Smooth muscle cell (in vitro differentiated cells): ENCODE measurements around the gene PEX11A. TPM values are rescaled to one million over a fixed set of nuclear protein-coding genes. Genes with fewer than 3 reads are reported as not detected.
"Not testable (repeated sequence)": the region's sequence is repeated elsewhere in the genome, so short reads cannot be mapped to it uniquely, and the experiment has no call there.

Experiments used
- DNase-seq: peaks from one replicate; lab custom pipeline; 2025; ENCODE audit not compliant: unreplicated experiment; lab: John Stamatoyannopoulos, UW
- H2AFZ ChIP-seq: fragments of 200-600 bp; sonication (generic); 2 replicates; pipeline ENCODE4 v1.6.0; 2016; ENCODE audit warnings: antibody characterized with exemption, low read depth, mild to moderate bottlenecking
- H3F3A ChIP-seq: fragments of 200-600 bp; sonication (generic); 2 replicates; pipeline ENCODE4 v1.6.0; 2017; ENCODE audit warnings: antibody characterized with exemption, low read depth
- H3K27ac ChIP-seq: fragments of 200-600 bp; sonication (generic); 2 replicates; pipeline ENCODE4 v1.5.1; 2016; ENCODE audit warnings: low read depth, mild to moderate bottlenecking
- H3K27me3 ChIP-seq: fragments of 200-600 bp; sonication (generic); 2 replicates; pipeline ENCODE4 v1.6.1; 2016; ENCODE audit warnings: low read depth, mild to moderate bottlenecking
- H3K36me3 ChIP-seq: fragments of 200-600 bp; sonication (generic); 2 replicates; pipeline ENCODE4 v1.5.1; 2016; ENCODE audit warnings: low read depth
- H3K4me1 ChIP-seq: fragments of 200-600 bp; sonication (generic); 2 replicates; pipeline ENCODE4 v1.5.1; 2016; ENCODE audit warnings: low read depth
- H3K4me2 ChIP-seq: fragments of 200-600 bp; sonication (generic); 2 replicates; pipeline ENCODE4 v1.6.0; 2016; ENCODE audit warnings: mild to moderate bottlenecking
- H3K4me3 ChIP-seq: fragments of 200-600 bp; sonication (generic); 2 replicates; pipeline ENCODE4 v1.5.1; 2016; ENCODE audit warnings: mild to moderate bottlenecking
- H3K79me2 ChIP-seq: fragments of 200-600 bp; sonication (generic); 2 replicates; pipeline ENCODE4 v1.6.0; 2016; ENCODE audit warnings: low read depth, mild to moderate bottlenecking
- H3K9ac ChIP-seq: fragments of 200-600 bp; sonication (generic); 2 replicates; pipeline ENCODE4 v1.6.0; 2016; ENCODE audit warnings: low read depth
- H3K9me3 ChIP-seq: fragments of 200-600 bp; sonication (generic); replicated peaks from 2 replicates; pipeline ENCODE4 v1.5.1; 2016; ENCODE audit warnings: low read depth
- H4K20me1 ChIP-seq: fragments of 200-600 bp; sonication (generic); 2 replicates; pipeline ENCODE4 v1.6.0; 2016; ENCODE audit warnings: low read depth
- CTCF ChIP-seq: fragments of 200-600 bp; sonication (generic); IDR thresholded peaks from 2 replicates; pipeline ENCODE4 v1.5.1; 2017; ENCODE audit warnings: borderline replicate concordance, mild to moderate bottlenecking, antibody characterized with exemption; ENCODE audit not compliant: insufficient read depth, poor library complexity, severe bottlenecking
- WGBS: methylation state at CpG from one replicate; pipeline ENCODE4 v1.1.7; 2016; ENCODE audit warnings: low lambda C conversion rate; 5-methylcytosine and 5-hydroxymethylcytosine counted together
- polyA plus RNA-seq: library from polyadenylated mRNA; unstranded; fragments of >200 nt; fragmentation: Nextera tagmentation; extraction: Ambion mirVana; gene quantifications from 2 replicates; pipeline ENCODE4 v1.2.1, GENCODE V29; 2016
- total RNA-seq: library from RNA; depleted of rRNA; stranded (reverse); fragments of >200 nt; gene quantifications from 2 replicates; pipeline ENCODE4 v1.2.3, GENCODE V29; 2014

PEX11A gene
- total and polyA plus RNA-seq, 2 experiments from 2014 or later, result 3.8 to 4.7 TPM

GRCh38 chr15:89704411-89704810 is 13.9 kb upstream of the PEX11A start:
- no peak for TF ChIP-seq CTCF
- no peaks in the 10 kb centered on the region for H3K4me1 ChIP-seq
- H3K9ac ChIP-seq, result no peak overlapping the region
- no peaks in the 10 kb centered on the region for H3K9me3 ChIP-seq
- H3K4me2 ChIP-seq, result no peak overlapping the region
- H3K4me3 ChIP-seq, result no peak overlapping the region
- H2AFZ ChIP-seq, result no peak overlapping the region
- no peak for DNase-seq
- no peaks in the 10 kb centered on the region for H3K79me2 ChIP-seq
- H3K36me3 ChIP-seq, result no peaks in the 10 kb centered on the region
- H3K27me3 ChIP-seq, result peaks cover 21% of the 10 kb centered on the region
- no peaks in the 10 kb centered on the region for H3F3A ChIP-seq
- no peak overlapping the region for H3K27ac ChIP-seq
- H4K20me1 ChIP-seq, result no peaks in the 10 kb centered on the region

GRCh38 chr15:89695198-89695597 is 4.6 kb upstream of the PEX11A start:
- H3K4me1 ChIP-seq, result no peaks in the 10 kb centered on the region
- no peak overlapping the region for H2AFZ ChIP-seq
- WGBS, result 56% methylated on average over 1 of the region's 1 CpG
- H3F3A ChIP-seq, result no peaks in the 10 kb centered on the region
- H3K36me3 ChIP-seq, result no peaks in the 10 kb centered on the region
- no peak overlapping the region for H3K27ac ChIP-seq
- no peaks in the 10 kb centered on the region for H3K9me3 ChIP-seq
- H3K4me3 ChIP-seq, result no peak overlapping the region
- H4K20me1 ChIP-seq, result no peaks in the 10 kb centered on the region
- DNase-seq, result no peak
- peaks cover 23% of the 10 kb centered on the region for H3K27me3 ChIP-seq
- H3K79me2 ChIP-seq, result no peaks in the 10 kb centered on the region
- no peak for TF ChIP-seq CTCF
- H3K4me2 ChIP-seq, result no peak overlapping the region
- no peak overlapping the region for H3K9ac ChIP-seq

DNA sequence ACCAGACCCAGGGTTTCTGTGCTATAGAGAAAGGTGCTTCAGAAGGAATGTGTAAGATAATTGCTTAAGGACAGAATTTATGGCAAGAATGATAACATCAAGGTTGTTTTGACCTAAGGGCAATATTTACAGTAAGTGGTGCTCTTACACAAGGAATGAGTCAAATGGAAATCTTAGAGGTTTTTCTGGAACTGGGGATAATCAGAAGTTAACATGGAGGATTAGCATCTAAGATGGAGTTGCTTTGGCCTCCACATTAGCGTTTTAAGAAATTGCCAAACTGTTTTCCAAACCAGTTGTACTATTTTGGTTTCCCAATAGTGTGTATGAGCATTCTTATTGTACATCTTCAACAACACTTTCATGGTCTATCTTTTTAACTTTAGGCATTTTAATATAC is 3.1 kb upstream of the PEX11A start:
- no peaks in the 10 kb centered on the region for H3K36me3 ChIP-seq
- DNase-seq, result no peak
- no peak overlapping the region for H2AFZ ChIP-seq
- H3F3A ChIP-seq, result no peaks in the 10 kb centered on the region
- H3K79me2 ChIP-seq, result no peaks in the 10 kb centered on the region
- H3K9me3 ChIP-seq, result no peaks in the 10 kb centered on the region
- H3K4me2 ChIP-seq, result no peak overlapping the region
- no peak overlapping the region for H3K9ac ChIP-seq
- WGBS, result 55% methylated on average over 1 of the region's 1 CpG
- no peak for TF ChIP-seq CTCF
- H4K20me1 ChIP-seq, result no peaks in the 10 kb centered on the region
- H3K27me3 ChIP-seq, result peaks cover 12% of the 10 kb centered on the region
- no peak overlapping the region for H3K27ac ChIP-seq
- H3K4me1 ChIP-seq, result no peaks in the 10 kb centered on the region
- H3K4me3 ChIP-seq, result no peak overlapping the region

DNA sequence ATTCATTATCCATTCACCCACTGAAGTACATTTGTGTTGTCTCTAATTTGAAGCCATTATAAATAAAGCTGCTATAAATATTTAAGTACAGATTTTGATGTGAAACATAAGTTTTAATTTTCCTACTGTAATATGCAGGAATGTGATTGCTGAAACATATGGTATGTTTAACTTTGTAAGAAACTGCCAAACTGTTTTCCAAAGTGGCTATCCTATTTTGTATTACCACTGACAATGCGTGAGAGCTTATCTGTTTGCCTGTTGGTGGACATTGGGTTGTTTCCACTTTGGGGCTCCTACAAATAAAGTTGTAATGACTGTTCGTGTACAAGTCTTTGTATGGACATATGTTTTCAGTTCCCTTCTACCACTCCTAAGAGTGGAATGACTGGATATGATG is 2.5 kb upstream of the PEX11A start:
- Histone ChIP-seq H3K4me2 (no peak overlapping the region), H3K27ac (no peak overlapping the region), H3K4me3 (no peak overlapping the region), H4K20me1 (no peaks in the 10 kb centered on the region), H3K79me2 (no peaks in the 10 kb centered on the region), H3K4me1 (no peaks in the 10 kb centered on the region), H2AFZ (no peak overlapping the region), H3K36me3 (no peaks in the 10 kb centered on the region), H3F3A (no peaks in the 10 kb centered on the region), H3K9ac (no peak overlapping the region), H3K27me3 (peaks cover 12% of the 10 kb centered on the region), H3K9me3 (no peaks in the 10 kb centered on the region)
- no peak for DNase-seq
- WGBS, result 61% methylated on average over 2 of the region's 2 CpGs
- no peak for TF ChIP-seq CTCF

DNA sequence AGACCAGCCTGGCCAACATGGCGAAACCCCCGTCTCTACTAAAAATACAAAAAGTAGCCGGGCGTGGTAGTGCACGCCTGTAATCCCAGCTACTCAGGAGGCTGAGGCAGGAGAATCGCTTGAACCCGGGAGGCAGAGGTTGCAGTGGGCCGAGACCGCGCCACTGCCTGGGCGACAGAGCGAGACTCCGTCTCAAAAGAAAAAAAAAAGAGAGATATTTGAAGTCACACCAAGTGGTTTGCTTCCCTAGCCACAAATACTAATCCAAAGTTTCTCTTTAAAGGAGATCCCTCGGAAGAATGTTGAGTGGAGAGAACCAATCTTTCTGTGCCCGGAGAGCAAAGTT is 651 bp downstream of the PEX11A start:
- H3K27ac ChIP-seq, H4K20me1 ChIP-seq, H3K4me1 ChIP-seq, H3K36me3 ChIP-seq, DNase-seq, H3K27me3 ChIP-seq, H3K79me2 ChIP-seq, H3F3A ChIP-seq, H3K9me3 ChIP-seq: not testable (repeated sequence)
- Histone ChIP-seq H2AFZ (peak overlapping the region; percentile 100), H3K4me2 (peak overlapping the region; percentile 98), H3K9ac (peak overlapping the region; percentile 68), H3K4me3 (peak overlapping the region; percentile 90)
- WGBS, result 63% methylated on average over 15 of the region's 15 CpGs
